ENCODE data around the gene PRRG3. TPM values are rescaled to one million over a fixed set of nuclear protein-coding genes. Genes with fewer than 3 reads are reported as not detected.

The PRRG3 gene
- total RNA-seq, 1 experiment from 2014 or later = 5.1 TPM

DNA sequence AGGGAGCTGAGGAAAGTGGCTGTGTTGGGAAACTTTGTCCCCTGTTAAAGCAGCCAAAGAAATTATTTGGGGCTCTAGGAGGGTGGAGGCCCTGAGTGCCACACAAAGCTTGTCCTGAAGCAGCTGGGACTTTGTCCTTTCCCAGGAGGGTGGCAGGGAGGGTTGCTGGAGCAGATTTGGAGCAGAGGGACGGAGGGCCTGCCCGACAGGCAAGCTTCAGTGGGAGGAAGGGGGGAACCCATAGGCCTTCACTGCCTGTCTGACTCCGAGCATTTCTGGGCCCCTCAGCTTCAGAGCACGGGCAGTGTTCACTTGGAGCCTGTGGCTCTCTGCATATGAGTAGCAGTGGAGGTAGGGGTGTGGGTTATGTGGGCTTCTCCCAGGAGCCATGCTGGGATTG, 32.1 kb downstream of the PRRG3 start:
- POLR2A ChIA-PET = no interaction called here
- CTCF ChIA-PET = interaction anchor here (0.7 to 3.4 kb wide), 3 partner anchors 13 to 1094 kb away, joined by 3 to 9 read pairs (median 5); no protein-coding TSS in a partner anchor
- no peak for DNase-seq (ENCODE audit: low spot score)
- no peak for TF ChIP-seq SOX15 (CRISPR knock-in tag; IDR thresholded peaks at IDR 0.05)
- no peak for TF ChIP-seq ZNF219 (CRISPR knock-in tag; IDR thresholded peaks at IDR 0.05; ENCODE audit: borderline replicate concordance)
- TF ChIP-seq, protein P1, sequence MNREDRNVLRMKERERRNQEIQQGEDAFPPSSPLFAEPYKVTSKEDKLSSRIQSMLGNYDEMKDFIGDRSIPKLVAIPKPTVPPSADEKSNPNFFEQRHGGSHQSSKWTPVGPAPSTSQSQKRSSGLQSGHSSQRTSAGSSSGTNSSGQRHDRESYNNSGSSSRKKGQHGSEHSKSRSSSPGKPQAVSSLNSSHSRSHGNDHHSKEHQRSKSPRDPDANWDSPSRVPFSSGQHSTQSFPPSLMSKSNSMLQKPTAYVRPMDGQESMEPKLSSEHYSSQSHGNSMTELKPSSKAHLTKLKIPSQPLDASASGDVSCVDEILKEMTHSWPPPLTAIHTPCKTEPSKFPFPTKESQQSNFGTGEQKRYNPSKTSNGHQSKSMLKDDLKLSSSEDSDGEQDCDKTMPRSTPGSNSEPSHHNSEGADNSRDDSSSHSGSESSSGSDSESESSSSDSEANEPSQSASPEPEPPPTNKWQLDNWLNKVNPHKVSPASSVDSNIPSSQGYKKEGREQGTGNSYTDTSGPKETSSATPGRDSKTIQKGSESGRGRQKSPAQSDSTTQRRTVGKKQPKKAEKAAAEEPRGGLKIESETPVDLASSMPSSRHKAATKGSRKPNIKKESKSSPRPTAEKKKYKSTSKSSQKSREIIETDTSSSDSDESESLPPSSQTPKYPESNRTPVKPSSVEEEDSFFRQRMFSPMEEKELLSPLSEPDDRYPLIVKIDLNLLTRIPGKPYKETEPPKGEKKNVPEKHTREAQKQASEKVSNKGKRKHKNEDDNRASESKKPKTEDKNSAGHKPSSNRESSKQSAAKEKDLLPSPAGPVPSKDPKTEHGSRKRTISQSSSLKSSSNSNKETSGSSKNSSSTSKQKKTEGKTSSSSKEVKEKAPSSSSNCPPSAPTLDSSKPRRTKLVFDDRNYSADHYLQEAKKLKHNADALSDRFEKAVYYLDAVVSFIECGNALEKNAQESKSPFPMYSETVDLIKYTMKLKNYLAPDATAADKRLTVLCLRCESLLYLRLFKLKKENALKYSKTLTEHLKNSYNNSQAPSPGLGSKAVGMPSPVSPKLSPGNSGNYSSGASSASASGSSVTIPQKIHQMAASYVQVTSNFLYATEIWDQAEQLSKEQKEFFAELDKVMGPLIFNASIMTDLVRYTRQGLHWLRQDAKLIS (CRISPR knock-in tag; IDR thresholded peaks at IDR 0.05; ENCODE audit: borderline replicate concordance) = no peak
- no peak for TF ChIP-seq ELF4 (CRISPR knock-in tag; IDR thresholded peaks at IDR 0.05; ENCODE audit: low read depth)
- TF ChIP-seq, protein P2, sequence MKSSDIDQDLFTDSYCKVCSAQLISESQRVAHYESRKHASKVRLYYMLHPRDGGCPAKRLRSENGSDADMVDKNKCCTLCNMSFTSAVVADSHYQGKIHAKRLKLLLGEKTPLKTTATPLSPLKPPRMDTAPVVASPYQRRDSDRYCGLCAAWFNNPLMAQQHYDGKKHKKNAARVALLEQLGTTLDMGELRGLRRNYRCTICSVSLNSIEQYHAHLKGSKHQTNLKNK (CRISPR knock-in tag; IDR thresholded peaks at IDR 0.05) = no peak
- TF ChIP-seq, protein P3, sequence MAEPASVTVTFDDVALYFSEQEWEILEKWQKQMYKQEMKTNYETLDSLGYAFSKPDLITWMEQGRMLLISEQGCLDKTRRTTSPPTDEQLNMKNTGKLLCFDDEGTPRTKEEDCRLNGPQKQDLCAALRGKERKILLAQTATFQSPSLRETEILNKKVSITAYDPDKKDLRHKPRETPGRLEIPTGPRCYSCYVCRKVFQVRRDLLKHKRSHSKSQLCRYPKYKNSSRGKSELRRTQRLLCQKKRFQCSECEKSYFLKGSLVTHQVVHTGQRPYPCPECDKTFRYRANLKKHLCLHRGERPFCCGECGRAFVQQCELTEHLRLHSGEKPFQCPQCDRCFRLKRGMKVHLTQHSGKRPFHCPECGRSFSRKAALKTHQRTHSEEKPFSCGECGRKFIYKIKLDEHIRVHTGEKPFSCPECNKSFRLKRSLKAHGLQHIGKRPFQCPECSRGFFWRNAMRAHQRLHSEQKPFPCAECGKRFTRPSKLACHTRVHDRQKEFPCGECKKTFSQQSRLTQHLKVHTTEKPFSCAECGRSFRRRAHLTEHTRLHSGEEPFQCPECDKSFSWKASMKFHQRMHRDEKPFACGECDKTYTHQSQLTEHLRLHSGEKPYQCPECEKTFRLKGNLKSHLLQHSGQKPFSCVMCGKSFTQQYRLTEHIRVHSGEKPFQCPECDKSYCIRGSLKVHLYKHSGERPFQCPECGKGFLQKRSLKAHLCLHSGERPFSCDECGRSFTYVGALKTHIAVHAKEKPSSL (CRISPR knock-in tag; conservative IDR thresholded peaks at IDR 0.05) = no peak
- no peak for TF ChIP-seq CREM (CRISPR knock-in tag; IDR thresholded peaks at IDR 0.05)
- no peak for TF ChIP-seq IRF2 (CRISPR knock-in tag; IDR thresholded peaks at IDR 0.05; ENCODE audit: borderline replicate concordance, low read depth)
- TF ChIP-seq, protein P4, sequence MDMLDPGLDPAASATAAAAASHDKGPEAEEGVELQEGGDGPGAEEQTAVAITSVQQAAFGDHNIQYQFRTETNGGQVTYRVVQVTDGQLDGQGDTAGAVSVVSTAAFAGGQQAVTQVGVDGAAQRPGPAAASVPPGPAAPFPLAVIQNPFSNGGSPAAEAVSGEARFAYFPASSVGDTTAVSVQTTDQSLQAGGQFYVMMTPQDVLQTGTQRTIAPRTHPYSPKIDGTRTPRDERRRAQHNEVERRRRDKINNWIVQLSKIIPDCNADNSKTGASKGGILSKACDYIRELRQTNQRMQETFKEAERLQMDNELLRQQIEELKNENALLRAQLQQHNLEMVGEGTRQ (CRISPR knock-in tag; IDR thresholded peaks at IDR 0.05) = no peak
- TF ChIP-seq RELA (CRISPR knock-in tag; IDR thresholded peaks at IDR 0.05; ENCODE audit: borderline replicate concordance) = no peak
- no peak for TF ChIP-seq NR3C1 (CRISPR knock-in tag; conservative IDR thresholded peaks at IDR 0.05; ENCODE audit: low read depth)
- TF ChIP-seq ZNF396 (CRISPR knock-in tag; IDR thresholded peaks at IDR 0.05; ENCODE audit: borderline replicate concordance) = no peak
- H3K36me3 Mint-ChIP-seq = no peaks in the 10 kb centered on the region
- peaks cover 3% of the 10 kb centered on the region; the same call in 1 of the 2 replicates for H3K27me3 Mint-ChIP-seq (ENCODE audit: low read depth)
- H3K4me1 Mint-ChIP-seq = peaks cover 18% of the 10 kb centered on the region
- ATAC-seq = no peak
- H3K9me3 Mint-ChIP-seq = no peaks in the 10 kb centered on the region
- H3K4me3 Mint-ChIP-seq = no peak overlapping the region
- H3K27ac Mint-ChIP-seq = no peak overlapping the region

DNA sequence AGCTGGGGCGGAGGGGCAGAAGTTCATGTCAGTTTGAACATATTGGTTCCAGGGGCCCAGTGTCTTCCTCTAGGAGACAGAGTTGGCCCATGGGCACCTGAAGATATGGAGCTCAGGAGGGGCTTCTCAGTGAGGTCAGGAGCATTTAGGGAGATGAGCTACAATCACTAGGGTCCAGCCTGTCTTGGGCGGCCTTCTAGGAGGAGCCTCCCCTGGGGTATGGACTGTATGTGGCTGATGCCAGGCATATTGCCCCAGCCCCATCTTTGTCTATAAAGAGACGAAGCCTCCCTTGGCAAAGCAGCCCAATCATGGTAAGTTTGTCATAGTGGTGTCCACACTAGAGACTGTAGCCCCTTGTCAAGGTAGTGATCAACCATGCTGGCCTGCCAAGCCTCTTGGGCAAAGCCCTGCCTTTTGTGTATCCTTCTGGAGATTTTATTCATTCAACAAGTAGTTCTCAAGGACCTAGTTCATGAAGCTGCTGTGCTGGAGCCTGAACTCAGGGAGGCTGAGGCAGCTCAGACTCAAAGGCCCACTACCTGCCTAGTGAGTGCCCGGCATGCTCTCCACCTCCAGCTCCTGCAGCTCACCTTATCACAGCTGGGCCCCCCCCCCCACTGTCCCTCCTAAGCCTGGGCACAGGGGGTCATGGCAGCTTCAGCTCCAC, 33.9 kb downstream of the PRRG3 start:
- H3K27ac Mint-ChIP-seq = no peak overlapping the region
- H3K4me3 Mint-ChIP-seq = no peak overlapping the region
- H3K9me3 Mint-ChIP-seq = 0 out of 2 replicates have a peak, but pooled peaks cover 2% of the 10 kb centered on the region
- peaks cover 8% of the 10 kb centered on the region; the same call in 1 of the 2 replicates for H3K4me1 Mint-ChIP-seq
- ChIA-PET POLR2A (no interaction called here), CTCF (no interaction called here)
- DNase-seq (ENCODE audit: low spot score) (no peak), ATAC-seq (no peak)
- no peaks in the 10 kb centered on the region for H3K36me3 Mint-ChIP-seq
- no peaks in the 10 kb centered on the region for H3K27me3 Mint-ChIP-seq (ENCODE audit: low read depth)
- TF ChIP-seq ZNF219 (CRISPR knock-in tag; IDR thresholded peaks at IDR 0.05; ENCODE audit: borderline replicate concordance) (no peak), NR1H2 (CRISPR knock-in tag; IDR thresholded peaks at IDR 0.05) (no peak), ELF4 (CRISPR knock-in tag; IDR thresholded peaks at IDR 0.05; ENCODE audit: low read depth) (no peak), ETV6 (CRISPR knock-in tag; IDR thresholded peaks at IDR 0.05) (no peak)
- TF ChIP-seq, protein P5, sequence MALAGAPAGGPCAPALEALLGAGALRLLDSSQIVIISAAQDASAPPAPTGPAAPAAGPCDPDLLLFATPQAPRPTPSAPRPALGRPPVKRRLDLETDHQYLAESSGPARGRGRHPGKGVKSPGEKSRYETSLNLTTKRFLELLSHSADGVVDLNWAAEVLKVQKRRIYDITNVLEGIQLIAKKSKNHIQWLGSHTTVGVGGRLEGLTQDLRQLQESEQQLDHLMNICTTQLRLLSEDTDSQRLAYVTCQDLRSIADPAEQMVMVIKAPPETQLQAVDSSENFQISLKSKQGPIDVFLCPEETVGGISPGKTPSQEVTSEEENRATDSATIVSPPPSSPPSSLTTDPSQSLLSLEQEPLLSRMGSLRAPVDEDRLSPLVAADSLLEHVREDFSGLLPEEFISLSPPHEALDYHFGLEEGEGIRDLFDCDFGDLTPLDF (CRISPR knock-in tag; IDR thresholded peaks at IDR 0.05) = no peak

Data from WTC11 (cell line).